Stimulated activated CD4-positive, alpha-beta T cell treated with anti-CD3 and anti-CD28 coated beads, Interleukin-12 subunit alpha, Interleukin-12 subunit beta, amount 100 ng/mL, for 4 hours (primary cell): ENCODE results near the gene FAM50B.
"Not testable (repeated sequence)": the region's sequence is repeated elsewhere in the genome, so short reads cannot be mapped to it uniquely, and the experiment has no call there.

Experiments
- DNase-seq: peaks from one replicate; pipeline ENCODE4 v3.0.0-alpha.2; 2020

The FAM50B gene

DNA sequence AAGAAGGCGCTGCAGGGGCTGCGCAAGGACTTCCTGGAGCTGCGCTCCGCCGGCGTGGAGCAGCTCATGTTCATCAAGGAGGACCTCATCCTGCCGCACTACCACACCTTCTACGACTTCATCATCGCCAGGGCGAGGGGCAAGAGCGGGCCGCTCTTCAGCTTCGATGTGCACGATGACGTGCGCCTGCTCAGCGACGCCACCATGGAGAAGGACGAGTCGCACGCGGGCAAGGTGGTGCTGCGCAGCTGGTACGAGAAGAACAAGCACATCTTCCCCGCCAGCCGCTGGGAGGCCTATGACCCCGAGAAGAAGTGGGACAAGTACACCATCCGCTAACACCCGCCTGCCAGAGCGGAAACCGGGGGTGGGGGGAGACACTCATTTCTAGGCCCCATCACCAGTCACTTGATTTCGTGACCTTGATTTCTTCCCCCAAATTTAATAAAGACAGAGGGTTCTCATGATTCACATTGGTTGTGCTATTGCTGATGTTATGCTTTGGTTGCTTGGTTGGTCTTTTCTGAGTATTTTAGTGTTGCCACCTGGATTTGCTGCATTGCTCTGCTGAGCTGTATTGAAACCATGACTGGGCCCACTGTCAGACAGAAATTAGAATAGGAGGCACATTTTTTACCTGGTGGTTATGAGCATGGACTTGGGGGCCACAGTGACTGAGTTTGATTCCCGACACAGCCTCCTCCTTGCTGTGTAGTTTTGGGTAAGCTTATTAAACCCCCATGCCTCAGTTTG, 1.5 kb downstream of the FAM50B start:
- peak; percentile 36 for DNase-seq

DNA sequence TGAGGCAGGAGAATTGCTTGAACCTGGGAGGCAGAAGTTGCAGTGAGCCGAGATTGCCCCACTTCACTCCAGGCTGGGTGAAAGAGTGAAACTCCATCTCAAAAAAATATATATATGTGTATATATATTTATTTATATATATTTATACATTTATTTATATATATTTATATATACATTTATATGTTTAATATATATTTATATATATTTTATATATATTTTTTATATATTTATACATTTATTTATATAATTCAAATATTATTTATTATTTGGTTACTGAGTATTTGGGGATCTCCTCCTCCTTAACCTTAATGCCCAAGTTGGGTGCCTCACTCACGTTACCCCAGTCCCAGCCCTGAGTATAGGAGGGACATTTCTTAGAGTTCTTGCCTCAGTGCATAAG, 2.7 kb downstream of the FAM50B start:
- DNase-seq, result no peak

DNA sequence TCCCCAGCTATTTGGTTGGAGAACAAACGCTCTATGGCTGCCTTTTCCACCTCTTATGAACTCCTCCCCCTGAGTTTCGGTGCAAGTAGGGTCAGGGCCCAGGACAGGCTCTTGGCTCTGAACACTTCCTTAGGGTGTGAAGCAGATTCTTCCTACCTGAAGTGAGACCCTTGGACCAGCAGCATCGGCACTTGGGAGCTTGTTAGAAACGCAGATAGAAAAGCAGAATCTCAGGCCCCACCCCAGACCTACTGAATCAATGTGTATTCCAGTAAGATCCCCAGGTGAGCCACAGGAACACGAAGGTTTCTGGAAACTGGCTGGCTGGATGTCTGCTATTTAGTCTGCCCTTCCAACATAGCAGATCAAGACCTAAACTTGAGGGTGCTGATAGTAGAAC, 3.2 kb downstream of the FAM50B start:
- DNase-seq, result no peak

- no peak for DNase-seq
Measured at GRCh38 chr6:3855866-3856265, 6.7 kb downstream of the FAM50B start.

DNA sequence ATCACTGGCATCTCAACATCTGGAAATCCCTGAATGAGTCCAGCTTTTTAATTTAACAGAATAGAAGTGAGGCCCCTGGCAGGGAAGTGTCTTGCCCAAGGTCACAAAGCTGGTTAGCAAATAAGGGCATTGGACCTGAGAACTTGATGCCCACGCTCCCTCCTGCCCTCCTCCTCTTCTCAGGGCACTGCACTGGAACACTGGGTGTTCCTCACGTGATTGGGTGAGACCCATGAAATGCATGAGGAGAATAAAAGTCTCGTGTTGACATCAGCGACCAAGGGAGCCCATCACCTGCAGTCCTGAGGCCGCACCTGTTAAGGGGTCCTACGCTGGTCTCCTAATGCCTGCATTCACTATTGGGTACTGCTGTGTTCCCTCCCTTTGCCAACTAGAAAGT, 7.4 kb downstream of the FAM50B start:
- no peak for DNase-seq

DNA sequence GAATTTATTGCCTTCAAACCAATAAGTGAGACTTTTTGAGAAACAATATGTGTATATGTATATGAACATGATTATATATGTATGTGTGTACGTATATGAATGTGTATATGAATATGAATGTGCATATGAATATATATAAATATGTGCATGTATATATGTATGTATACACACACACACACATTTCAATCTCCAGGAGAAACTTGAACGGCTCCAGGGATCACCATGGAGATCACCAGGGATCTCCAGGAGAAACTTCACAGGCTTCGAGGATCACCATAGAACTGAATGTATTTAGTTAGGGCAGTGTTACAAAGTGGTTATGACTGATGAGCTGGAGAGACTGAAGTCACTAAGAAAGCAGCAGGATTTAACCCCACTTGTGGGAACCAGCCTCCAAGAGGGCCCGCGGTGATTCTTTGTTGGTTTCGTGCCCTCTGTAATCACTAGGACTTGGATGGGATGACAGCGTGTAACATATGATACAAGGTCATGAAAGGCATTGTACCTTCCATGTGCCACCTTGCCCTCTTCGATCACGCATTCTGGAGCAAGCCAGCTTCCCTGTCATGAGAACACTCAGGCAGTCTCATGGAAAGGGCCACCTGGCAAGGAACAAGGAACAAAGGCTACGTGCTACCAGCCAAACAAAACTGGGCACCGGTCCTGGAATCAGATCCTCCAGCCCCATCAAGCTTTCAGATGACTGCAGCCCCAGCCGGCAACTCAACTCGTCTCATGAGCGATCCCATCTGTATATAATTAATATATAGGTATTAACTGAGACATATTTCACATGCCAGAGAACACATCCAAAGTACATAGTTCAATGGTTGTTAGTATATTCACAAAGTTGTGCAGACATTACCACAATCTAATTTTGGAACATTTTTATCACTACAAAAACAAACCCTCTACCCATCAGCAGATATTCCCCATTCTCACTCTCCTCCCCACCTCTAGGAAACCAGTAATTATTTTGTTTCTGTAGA, 8.6 kb downstream of the FAM50B start:
- no peak for DNase-seq

DNA sequence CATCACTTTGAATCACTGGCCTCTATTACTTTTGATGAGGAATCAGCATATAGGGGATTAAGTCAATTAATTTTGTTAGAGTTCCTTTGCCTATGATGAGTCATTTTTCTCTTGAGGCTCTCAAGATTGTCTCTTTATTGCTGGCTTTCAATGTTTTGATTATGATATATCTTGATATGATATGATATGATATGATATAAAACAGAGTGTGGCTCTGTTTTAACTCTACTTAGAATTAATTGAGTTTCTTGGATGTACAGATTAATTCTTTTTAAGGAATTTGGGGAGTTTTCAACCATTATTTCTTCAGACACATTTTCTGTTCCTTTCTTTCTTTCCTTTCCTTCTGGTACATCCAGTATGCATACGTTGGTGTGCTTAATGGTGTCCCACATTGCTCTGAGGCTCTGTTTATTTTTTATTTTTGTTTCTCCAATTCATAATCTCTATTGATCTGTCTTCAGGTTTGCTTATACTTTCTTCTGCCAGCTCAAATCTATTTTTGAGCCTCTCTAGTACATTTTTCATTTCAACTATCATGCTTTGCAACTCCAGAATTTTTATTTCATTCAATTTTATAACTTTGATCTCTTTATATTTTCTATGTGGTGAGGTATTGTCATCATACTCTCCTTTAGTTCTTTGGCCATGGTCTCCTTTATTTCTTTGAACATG, 10.8 kb downstream of the FAM50B start:
- DNase-seq, result no peak

DNA sequence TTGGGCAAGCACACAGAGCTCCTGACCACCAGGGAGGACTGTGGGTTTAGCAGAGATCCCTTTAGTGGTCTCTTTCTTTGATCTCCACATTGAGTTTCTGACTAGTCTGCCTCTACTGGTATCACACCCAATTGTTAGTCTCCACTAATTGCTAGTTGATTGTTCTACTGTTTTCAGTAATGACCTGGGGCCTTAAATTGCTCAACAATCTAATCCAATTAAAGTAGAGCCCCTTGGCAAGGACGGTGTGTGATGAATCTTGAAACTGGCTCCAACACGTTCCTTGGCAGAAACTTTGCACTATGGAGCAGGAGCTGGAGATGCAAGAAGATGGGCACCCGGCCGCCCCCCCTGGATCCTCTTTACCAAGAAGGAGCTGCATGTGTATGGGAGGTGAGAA, 12.3 kb downstream of the FAM50B start:
- no peak for DNase-seq

- no peak for DNase-seq
Measured at GRCh38 chr6:3862038-3862437, 12.9 kb downstream of the FAM50B start.

GRCh38 chr6:3863322-3863721, 14.1 kb downstream of the FAM50B start:
- DNase-seq, result not testable (repeated sequence)

DNA sequence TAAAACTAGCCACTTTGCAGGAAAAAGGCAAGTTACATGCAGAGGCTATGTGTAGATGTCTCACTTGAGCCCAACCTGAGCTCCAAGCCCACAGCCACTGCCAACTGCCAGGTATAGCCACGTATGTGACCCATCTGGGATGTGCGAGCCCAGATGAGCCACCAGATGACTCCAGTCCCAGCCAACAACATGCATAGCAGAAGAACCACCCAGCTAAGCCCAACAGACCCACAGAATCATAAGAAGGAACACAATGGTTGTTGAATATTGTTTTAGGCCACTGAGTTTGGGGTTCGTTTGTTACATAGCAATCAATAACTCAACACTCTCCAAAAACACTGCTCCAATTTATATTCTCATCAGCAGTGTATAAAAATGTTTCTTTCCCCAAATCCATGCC, 16.3 kb downstream of the FAM50B start:
- no peak for DNase-seq

GRCh38 chr6:3867641-3868502, 18.7 kb downstream of the FAM50B start:
- no peak for DNase-seq

DNA sequence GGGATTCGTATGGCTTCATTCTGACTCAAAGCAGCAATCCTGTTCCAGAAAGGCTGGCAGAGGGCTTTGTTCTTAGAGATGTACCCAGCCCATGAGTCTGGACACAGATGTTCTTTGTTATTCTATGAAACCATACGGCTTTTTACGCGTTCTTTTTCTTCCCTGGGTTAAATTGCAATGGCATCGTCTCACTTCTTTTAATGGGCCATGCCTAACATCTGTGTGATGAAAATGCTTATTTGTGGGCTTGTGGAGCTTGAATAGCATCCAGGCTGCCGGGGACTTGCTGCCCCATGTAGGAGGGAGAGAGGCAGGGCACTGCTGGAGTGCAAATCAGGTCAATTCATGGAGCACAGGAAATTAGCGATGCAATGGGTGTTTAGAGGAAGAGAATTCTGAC, 19.4 kb downstream of the FAM50B start:
- DNase-seq, result no peak

GRCh38 chr6:3869284-3869631, 20.1 kb downstream of the FAM50B start:
- DNase-seq, result no peak

DNA sequence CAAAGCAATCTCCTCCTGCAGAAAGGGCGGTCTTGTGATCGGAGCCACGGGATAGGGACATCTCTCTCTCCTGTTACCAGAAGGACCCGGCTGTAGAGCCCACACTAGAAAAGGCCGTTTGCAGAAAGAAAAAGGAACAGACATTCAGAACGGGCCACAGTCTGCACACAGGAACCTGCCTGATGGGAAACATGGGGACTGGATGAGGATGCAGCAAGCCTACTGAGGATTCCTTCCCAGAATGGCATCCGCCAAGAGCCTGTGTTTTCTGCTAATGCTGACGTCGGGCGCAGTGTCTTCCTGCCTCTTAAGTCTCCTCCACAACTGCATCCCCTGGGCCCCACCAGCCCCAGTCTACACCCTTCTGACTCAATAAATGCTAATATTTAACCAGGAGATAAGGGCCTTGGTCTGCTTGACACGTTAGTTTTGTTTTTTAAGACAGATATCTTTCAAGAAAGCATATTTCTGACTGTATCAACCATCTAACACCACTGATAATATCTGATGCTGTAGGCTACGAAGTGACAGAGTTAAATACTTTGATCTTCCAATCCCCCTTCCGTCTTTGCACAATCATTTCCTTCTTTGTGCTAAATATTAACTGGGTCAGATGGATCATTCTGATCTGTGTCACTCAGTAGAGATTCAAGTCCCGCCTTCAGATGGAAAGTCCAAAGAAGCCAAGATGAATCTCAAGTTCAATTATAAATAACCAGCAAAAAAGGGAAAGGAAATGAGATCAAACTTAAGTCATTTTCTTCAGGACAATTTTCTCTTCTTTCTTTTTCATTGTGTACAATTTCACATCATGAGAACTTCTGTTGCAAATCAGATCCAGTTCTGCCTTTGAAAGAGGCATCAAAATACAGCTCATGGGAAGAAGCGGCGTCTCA, 20.7 kb downstream of the FAM50B start:
- DNase-seq, result no peak

DNA sequence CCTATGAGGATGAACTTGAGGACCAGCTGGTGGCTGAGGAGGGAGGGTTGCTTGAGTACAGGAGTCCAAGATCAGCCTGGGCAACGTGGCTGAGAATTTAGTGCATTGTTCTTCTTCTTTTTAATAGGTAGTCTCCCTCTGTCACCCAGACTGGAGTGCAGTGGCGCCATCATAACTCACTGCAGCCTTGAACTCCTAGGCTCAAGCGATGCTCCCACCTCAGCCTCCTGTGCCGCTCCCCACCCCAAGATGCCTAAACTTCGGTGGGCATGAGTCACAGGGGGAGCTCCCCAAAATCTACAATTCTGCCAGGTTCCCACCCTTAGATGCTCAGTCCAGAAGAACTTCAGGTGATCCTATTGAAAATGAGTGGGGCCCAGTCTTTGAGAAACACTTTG, 21.4 kb downstream of the FAM50B start:
- DNase-seq, result no peak

DNA sequence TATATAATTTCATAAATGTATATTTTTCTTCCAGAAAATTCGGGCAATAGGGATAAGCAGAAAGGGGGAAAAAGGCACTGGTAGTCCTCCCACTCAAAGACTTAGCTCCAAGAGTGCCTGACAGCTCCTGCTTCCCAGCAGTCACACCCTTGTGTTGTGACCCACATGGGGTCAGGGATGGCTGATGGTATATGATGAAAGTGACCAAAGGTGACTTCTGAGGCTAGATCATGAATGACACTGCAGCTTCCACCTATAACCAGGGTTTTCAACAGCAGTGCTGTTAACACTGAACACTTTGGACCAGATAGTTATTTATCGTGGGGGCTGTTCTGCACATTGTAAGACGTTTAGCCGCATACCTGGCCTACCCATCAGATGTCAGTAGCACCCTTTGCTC, 22.3 kb downstream of the FAM50B start:
- DNase-seq, result no peak

DNA sequence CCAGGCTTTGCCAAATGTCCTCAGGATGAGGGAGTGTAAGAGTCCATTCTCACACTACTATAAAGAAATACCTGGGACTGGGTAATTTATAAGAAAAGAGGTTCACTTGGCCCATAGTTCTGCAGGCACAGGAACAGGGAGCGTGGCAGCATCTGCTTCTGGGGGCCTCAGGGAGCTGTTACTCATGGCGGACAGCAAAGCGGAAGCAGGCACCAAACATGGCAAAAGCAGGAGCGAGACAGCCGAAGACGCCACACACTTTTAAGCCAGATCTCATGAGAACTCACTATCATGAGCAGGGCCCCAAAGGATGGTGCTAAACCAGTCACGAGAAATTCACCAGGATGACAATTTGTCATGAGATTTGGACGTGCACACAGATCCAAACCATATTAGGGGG, 22.8 kb downstream of the FAM50B start:
- DNase-seq, result no peak

DNA sequence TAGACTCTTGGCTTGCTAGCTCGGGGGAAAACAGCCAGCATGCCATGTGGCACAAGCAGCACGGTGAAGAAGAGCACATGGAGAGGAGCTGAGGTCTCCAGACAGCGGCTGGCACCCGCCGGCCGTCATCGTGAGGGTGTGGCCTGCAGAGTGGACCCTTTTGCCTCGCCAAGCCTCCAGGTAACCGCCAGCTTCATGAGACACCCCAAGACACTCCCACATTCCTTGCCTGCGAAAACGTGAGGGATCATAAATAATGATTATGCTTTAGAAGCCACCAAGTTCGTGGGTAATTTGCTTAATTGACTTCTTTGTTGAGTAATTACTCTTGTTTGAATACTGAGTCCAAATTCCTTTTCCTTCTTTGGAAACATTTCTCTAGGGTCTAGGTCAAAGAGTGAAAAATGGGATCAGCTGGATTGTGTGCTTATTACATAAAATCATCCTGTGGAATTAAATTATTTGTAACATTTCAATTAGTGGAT, 23.2 kb downstream of the FAM50B start:
- DNase-seq, result no peak

DNA sequence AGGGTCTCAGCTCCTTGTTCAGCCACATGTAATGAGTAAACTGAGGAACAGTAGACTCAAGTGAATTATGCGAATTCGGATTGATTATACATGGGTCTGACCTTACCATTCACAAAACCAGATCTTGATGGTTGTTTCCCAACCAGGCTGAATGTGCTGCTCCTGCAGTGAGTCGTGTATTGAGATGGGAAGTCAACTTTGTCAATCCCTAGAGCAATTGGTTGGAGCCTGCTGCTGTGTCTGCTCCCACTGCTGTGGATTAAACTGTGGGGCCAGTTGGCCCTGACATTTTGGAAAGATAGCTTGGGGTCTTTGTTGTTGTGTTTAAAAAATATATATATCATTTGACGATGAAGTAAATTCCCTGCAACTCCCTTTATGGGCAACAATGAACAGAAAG, 23.9 kb downstream of the FAM50B start:
- DNase-seq, result no peak

- no peak for DNase-seq
Measured at GRCh38 chr6:3874069-3874468, 24.9 kb downstream of the FAM50B start.
